HG03575 (cell line): Measurements from ENCODE around the gene ANXA7.

ENCODE experiments used
- ATAC-seq: cut with Tn5 transposase; IDR thresholded peaks from one replicate; pipeline ENCODE4 v1.9.1; 2021; ENCODE audit not compliant: unreplicated experiment, insufficient number of reproducible peaks, low FRiP score; ENCODE audit errors: extremely low read depth

The ANXA7 gene

GRCh38 chr10:73413528-73414229 is at the start of gene ANXA7:
Gene ANXA7 (minus strand): TSS chr10:73414058. CDS start chr10:73400856, 13,202 bp downstream.
- no peak for ATAC-seq

- no peak for ATAC-seq
These were observed 47.0 kb upstream of the ANXA7 start for GRCh38 chr10:73460897-73461296.

- ATAC-seq = no peak
These were observed 45.9 kb upstream of the ANXA7 start for GRCh38 chr10:73459683-73460314.

GRCh38 chr10:73456187-73456890 is 42.5 kb upstream of the ANXA7 start:
- no peak for ATAC-seq

GRCh38 chr10:73449113-73449512 is 35.3 kb upstream of the ANXA7 start:
- no peak for ATAC-seq

- no peak for ATAC-seq
These were observed 34.5 kb upstream of the ANXA7 start for GRCh38 chr10:73448384-73448783.

GRCh38 chr10:73446926-73447325 is 33.1 kb upstream of the ANXA7 start:
- no peak for ATAC-seq

- ATAC-seq = no peak
These were observed 30.6 kb upstream of the ANXA7 start for GRCh38 chr10:73444457-73444856.

- ATAC-seq = no peak
These were observed 25.9 kb upstream of the ANXA7 start for GRCh38 chr10:73439605-73440312.

- ATAC-seq = no peak
These were observed 25.2 kb upstream of the ANXA7 start for GRCh38 chr10:73439055-73439454.

GRCh38 chr10:73433538-73433867 is 19.6 kb upstream of the ANXA7 start, which contains the start of gene MSS51:
Gene MSS51 (minus strand): TSS chr10:73433561. CDS start chr10:73428284, 5,277 bp downstream.
- ATAC-seq = no peak

- no peak for ATAC-seq
These were observed 19.0 kb upstream of the ANXA7 start for GRCh38 chr10:73432646-73433537.

GRCh38 chr10:73426318-73426717 is 12.5 kb upstream of the ANXA7 start:
- no peak for ATAC-seq

- ATAC-seq = no peak
These were observed 10.6 kb upstream of the ANXA7 start for GRCh38 chr10:73424478-73424877.

GRCh38 chr10:73423309-73423708 is 9.5 kb upstream of the ANXA7 start:
- no peak for ATAC-seq

- no peak for ATAC-seq
These were observed 2.7 kb upstream of the ANXA7 start for GRCh38 chr10:73416571-73416970.

GRCh38 chr10:73414230-73414945 is 530 bp upstream of the ANXA7 start:
- no peak for ATAC-seq

- ATAC-seq = no peak
These were observed 740 bp downstream of the ANXA7 start for GRCh38 chr10:73413108-73413527.
